T47D (cell line): Measurements from ENCODE around the gene PRRX2.

Source experiments
- DNase-seq, 2 experiments: peaks; one replicate each; pipeline versions ENCODE4 v3.0.0 to v3.0.0-alpha.2; 2011 to 2012; ENCODE audit warnings: low read depth in 1 of 2, low spot score in 1 of 2
- JUND ChIP-seq: IDR thresholded peaks from 2 replicates; pipeline ENCODE4 v1.6.1; 2012; ENCODE audit warnings: low read depth
- in situ Hi-C: cut with HindIII; loops from 2 replicates; pipeline ENCODE4 v1.10.0; 2016; ENCODE audit warnings: low sequenced_read_pairs, low pct_unique_long_range_greater_than_20kb

The PRRX2 gene

GRCh38 chr9:129667378-129667777 is 1.9 kb downstream of the PRRX2 start:
- no peak for DNase-seq
- TF ChIP-seq JUND: no peak
- in situ Hi-C loops: no loop called here

DNA sequence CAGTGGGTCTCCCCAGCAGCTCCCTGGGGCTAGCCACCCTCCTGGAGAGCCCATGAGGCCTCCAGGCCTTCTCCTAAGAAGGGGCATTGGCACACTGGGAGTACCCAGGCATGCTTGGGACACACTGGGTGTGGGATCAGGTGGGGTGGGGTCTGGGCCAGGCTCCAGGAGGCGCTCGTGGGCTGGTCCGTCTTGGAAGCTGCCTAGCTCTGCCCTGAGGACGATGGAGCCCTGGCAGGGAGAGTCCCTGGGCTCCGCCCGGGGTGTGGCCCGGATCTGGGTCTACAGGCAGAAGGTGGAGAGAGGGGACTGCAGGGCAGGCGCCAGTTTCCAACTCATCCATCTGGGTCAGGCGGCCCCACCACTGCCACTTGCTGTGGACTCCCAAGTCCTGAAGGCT is 2.4 kb downstream of the PRRX2 start:
- in situ Hi-C loops: no loop called here
- DNase-seq: no peak
- TF ChIP-seq JUND: no peak

DNA sequence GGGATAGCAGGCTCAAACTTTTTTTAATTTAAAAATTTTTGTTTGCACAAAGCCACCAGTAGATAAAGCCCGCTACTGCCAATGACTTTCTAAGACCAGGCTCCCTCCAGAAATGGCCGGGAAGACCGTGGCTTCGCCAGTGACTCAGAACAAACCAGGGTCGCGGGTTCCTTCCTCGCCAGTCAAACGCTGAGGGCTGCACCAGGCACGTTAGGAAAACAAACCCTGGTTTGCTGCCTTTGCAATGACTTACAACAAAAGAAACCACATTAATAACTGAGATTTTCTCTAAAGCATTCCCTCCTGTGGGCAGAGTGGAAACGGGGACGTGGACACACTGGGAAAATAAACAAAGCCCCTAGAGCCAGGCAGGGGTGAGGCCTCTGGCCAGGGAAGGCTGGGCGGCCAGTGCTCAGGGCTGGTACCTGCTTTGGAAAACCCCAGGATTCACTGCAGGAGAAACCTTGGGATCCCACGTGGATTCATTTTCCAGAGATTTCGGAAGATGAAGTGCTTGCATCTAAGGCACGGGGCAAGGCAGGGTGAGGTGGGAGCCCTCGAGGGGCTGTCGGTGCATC is 3.8 kb downstream of the PRRX2 start:
- in situ Hi-C loops: no loop called here
- no peak for DNase-seq
- no peak for TF ChIP-seq JUND

- in situ Hi-C loops: no loop called here
- TF ChIP-seq JUND: no peak
- DNase-seq: no peak
These were observed 4.5 kb downstream of the PRRX2 start for GRCh38 chr9:129669946-129670345.

DNA sequence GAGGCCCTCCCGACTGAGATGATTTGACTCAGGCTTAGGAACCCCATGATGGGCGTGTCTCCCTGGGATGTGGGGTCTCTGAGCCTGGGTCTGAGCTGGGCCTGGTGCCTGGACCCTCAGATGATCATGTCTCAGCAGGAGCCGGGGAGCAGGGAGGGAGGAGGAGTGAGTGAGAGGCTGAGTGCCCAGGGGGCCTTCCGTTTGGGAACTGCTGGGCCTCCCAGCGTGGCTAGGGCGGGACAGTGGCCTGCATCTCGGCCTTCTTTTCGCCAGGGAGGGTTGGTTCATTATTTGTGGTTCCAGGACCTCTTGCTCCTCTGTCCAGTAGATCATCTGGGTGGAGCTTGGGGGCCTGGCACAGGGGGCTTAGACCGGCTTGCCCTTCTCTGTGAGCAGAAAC is 5.6 kb downstream of the PRRX2 start:
- TF ChIP-seq JUND: no peak
- DNase-seq: no peak
- in situ Hi-C loops: no loop called here

DNA sequence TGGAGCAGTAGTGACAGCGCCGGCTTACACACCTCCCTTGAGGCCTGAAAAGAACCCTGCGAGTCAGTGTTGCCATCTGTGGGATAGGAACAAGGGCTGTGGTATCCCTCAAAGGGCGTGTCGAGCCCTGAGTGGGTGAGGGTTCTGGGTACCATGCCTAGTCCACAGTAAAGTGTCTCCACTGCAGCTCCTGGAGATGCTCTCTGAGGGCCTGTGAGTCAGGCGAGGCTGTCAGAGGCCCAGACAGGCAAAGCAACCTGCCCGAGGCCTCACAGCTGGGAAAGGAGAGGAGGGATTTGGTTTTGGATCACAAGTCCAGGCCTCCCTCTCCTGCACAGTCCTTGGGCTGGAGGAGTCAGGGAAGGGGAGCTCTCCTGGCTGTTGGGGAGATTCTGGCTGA is 6.1 kb downstream of the PRRX2 start:
- no peak for DNase-seq
- no peak for TF ChIP-seq JUND
- in situ Hi-C loops: no loop called here

- DNase-seq: no peak
- in situ Hi-C loops: no loop called here
- TF ChIP-seq JUND: no peak
These were observed 7.3 kb downstream of the PRRX2 start for GRCh38 chr9:129672702-129673101.

- in situ Hi-C loops: no loop called here
- no peak for DNase-seq
- no peak for TF ChIP-seq JUND
These were observed 8.2 kb downstream of the PRRX2 start for GRCh38 chr9:129673602-129674001.

DNA sequence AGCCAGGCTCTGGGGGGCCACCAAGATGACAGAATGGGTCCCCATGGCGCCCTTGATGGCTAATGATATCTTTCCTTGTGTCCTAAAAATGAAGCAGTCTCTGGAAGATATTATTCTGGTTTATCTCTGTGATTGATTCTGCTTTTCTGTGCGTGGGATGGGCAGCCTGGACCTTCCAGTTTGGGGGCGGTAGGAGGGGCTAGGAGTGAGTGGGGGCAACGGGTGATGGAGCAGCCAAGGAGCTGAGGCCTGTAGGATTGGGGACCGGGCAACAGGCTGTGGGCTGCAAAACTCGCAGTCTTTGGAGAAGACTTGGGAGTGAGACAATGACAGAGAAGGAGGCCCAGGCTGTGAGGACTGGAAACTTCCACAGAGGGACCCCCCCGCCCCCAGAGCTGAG is 8.8 kb downstream of the PRRX2 start:
- DNase-seq: no peak
- no peak for TF ChIP-seq JUND
- in situ Hi-C loops: no loop called here

- in situ Hi-C loops: no loop called here
- DNase-seq: no peak
- TF ChIP-seq JUND: no peak
These were observed 10.2 kb downstream of the PRRX2 start for GRCh38 chr9:129675620-129676019.

DNA sequence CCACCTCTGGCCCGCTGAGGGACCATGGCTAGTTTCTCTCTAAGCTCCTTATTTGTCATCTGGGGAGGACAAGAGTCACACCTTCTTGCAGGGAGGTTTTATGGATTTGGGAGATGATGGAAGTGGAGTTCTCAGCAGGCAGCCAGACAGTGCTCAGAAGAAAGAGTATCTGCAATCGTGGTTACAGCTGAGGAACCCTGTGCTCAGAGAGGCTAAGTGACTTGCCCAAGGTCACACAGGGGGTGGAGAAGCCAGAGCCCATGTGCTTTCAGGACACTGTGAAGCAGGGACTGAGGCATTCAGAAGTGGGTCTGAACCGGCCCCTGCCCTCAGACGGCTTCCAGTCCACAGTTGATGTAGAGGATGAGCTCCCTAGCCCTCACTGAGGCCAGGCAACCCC is 10.8 kb downstream of the PRRX2 start:
- in situ Hi-C loops: no loop called here
- DNase-seq: no peak
- no peak for TF ChIP-seq JUND

DNA sequence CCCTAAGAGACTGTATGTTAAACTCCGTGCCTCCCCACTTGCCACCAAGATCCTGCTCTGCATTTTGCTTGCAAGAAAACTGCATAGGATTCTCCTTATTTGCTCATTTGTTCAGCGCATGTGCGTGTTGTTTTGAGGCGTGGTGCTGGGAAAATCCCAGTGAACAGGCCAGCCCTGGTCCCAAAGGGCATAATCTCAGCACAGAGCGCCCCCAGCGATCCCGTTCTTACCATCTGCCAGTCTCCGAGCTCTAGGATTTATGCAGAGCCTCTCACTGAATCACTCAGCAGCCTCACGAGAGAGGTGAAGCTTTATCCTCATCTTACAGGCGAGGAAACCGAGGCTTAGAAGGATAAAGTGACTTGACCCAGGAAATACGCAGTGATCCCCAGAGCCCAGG is 11.5 kb downstream of the PRRX2 start:
- in situ Hi-C loops: no loop called here
- no peak for DNase-seq
- TF ChIP-seq JUND: no peak

DNA sequence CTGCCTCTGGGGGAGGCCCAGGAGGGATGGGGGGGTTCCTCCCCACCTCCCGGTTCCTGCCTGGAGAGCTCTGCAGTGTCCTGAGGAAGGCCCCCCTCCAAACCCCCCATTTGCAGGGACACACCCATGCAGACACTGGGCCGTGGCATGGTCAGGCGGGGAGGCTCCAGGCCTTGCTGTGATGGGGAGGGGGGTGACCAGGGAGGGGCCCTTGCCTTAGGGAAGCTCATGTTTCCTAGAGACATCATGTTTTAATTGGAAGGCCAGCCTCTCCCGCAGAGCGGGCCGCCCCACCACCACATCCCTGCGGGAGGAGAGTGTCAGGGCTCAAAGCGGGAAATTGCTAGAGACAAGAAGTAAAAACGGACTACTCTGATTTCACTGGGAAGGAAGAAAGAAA is 12.0 kb downstream of the PRRX2 start:
- TF ChIP-seq JUND: no peak
- no peak for DNase-seq
- in situ Hi-C loops: no loop called here

DNA sequence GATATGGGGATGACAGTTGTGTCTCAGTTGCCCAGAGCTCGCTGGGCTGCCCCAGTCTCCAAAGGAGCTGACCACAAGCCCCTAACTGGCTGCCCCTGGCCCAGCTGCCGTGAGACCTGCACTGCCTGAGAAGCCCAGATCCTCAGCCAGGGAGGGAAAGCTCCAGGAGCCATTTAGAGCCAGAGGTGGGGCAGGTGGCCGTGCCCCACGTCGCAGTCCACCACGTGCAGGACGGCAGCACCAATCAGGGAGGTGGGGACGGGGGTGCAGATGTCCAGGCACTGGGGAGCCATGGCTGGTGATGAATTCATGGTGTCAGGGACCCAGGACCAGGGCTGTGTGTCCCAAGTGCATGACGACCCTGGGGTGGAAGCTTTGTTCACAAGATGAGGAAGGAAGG is 13.4 kb downstream of the PRRX2 start:
- DNase-seq: no peak
- TF ChIP-seq JUND: no peak
- in situ Hi-C loops: no loop called here
